Measurements from ENCODE around the gene GOLM1.

DNA sequence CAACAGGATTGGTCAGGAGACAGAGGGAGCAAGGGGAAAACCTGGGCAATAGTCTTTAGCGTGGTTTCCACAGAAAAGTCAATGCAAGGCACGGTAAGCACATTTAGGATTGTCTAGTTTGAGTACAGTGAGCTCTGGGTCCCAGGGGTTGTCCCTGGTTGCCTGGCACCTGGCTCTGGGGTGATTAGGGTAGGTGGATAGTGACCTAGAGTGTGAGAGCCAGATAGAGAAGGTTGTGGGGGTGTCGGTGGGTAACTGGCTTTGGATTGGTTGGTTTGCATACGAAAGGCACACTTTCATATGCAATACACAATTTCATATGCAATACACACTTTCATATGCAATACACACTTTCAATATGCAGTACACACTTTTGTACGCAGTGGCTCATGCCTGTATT lies 20.1 kb upstream of the GOLM1 start:
- no peak for TF ChIP-seq YY1 (IDR thresholded peaks at IDR 0.05; ENCODE audit: insufficient read depth, insufficient read length)
- no peak for TF ChIP-seq SUZ12 (IDR thresholded peaks at IDR 0.05; ENCODE audit: extremely low read depth, insufficient read depth, insufficient read length)
- TF ChIP-seq ZNF274 (IDR thresholded peaks at IDR 0.05; ENCODE audit: low read depth, low read length) = no peak
